PFSK-1 (cell line): ENCODE results near the gene C12orf76.

Experiments
- FOXP2 ChIP-seq: optimal IDR thresholded peaks from 2 replicates; pipeline ENCODE3; 2011; ENCODE audit warnings: borderline replicate concordance, control low read depth, inconsistent platforms; ENCODE audit not compliant: insufficient read depth; ENCODE audit errors: extremely low read length, extremely low read depth
- POLR2AphosphoS5 ChIP-seq: IDR thresholded peaks from 2 replicates; pipeline ENCODE4 v1.6.1; 2012; ENCODE audit warnings: low read depth, mild to moderate bottlenecking, control low read depth, low read length, moderate library complexity
- SIN3A ChIP-seq: IDR thresholded peaks from 2 replicates; pipeline ENCODE4 v1.6.1; 2012; ENCODE audit warnings: mild to moderate bottlenecking, low read length, moderate library complexity, borderline replicate concordance; ENCODE audit not compliant: insufficient read depth
- TAF1 ChIP-seq: IDR thresholded peaks from 2 replicates; pipeline ENCODE4 v1.6.1; 2012; ENCODE audit warnings: low read length, control low read depth, borderline replicate concordance; ENCODE audit not compliant: insufficient read depth
- TF ChIP-seq, protein P1 (sequence below), 2 experiments: IDR thresholded peaks; 2 replicates each; pipeline versions ENCODE4 v1.6.1 to v1.8.0; 2011 to 2012; ENCODE audit warnings: low read depth in 2 of 2, low read length in 2 of 2, control low read depth in 1 of 2, inconsistent platforms in 1 of 2, mild to moderate bottlenecking in 1 of 2, moderate library complexity in 1 of 2; ENCODE audit not compliant: insufficient read depth in 1 of 2

Gene C12orf76

GRCh38 chr12:109999983-110000505, 48.3 kb downstream of the C12orf76 start:
- TF ChIP-seq POLR2AphosphoS5 (no peak), TAF1 (no peak), SIN3A (no peak), FOXP2 (no peak)
- TF ChIP-seq, protein P1, sequence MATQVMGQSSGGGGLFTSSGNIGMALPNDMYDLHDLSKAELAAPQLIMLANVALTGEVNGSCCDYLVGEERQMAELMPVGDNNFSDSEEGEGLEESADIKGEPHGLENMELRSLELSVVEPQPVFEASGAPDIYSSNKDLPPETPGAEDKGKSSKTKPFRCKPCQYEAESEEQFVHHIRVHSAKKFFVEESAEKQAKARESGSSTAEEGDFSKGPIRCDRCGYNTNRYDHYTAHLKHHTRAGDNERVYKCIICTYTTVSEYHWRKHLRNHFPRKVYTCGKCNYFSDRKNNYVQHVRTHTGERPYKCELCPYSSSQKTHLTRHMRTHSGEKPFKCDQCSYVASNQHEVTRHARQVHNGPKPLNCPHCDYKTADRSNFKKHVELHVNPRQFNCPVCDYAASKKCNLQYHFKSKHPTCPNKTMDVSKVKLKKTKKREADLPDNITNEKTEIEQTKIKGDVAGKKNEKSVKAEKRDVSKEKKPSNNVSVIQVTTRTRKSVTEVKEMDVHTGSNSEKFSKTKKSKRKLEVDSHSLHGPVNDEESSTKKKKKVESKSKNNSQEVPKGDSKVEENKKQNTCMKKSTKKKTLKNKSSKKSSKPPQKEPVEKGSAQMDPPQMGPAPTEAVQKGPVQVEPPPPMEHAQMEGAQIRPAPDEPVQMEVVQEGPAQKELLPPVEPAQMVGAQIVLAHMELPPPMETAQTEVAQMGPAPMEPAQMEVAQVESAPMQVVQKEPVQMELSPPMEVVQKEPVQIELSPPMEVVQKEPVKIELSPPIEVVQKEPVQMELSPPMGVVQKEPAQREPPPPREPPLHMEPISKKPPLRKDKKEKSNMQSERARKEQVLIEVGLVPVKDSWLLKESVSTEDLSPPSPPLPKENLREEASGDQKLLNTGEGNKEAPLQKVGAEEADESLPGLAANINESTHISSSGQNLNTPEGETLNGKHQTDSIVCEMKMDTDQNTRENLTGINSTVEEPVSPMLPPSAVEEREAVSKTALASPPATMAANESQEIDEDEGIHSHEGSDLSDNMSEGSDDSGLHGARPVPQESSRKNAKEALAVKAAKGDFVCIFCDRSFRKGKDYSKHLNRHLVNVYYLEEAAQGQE (IDR thresholded peaks at IDR 0.05; ENCODE audit: insufficient read depth in 1 of 2, low read depth in 2 of 2, low read length in 2 of 2): no peak

DNA sequence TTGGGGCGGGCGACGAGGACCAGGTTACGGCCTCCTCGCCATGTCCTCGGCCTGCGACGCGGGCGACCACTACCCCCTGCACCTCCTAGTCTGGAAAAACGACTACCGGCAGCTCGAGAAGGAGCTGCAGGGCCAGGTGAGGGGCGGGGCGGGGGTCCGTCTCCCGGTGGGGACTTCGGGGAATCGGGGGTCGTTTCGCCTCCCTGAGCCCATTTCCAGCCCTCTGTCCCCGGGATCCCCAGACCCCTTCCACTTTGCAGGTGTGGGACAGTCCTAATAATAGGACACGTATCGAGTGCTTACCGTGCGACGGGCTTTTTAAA, 48.7 kb downstream of the C12orf76 start:
- TF ChIP-seq TAF1 (no peak), SIN3A (no peak), FOXP2 (no peak), POLR2AphosphoS5 (no peak)
- TF ChIP-seq, protein P1 (IDR thresholded peaks at IDR 0.05; ENCODE audit: insufficient read depth in 1 of 2, low read depth in 2 of 2, low read length in 2 of 2): no peak

DNA sequence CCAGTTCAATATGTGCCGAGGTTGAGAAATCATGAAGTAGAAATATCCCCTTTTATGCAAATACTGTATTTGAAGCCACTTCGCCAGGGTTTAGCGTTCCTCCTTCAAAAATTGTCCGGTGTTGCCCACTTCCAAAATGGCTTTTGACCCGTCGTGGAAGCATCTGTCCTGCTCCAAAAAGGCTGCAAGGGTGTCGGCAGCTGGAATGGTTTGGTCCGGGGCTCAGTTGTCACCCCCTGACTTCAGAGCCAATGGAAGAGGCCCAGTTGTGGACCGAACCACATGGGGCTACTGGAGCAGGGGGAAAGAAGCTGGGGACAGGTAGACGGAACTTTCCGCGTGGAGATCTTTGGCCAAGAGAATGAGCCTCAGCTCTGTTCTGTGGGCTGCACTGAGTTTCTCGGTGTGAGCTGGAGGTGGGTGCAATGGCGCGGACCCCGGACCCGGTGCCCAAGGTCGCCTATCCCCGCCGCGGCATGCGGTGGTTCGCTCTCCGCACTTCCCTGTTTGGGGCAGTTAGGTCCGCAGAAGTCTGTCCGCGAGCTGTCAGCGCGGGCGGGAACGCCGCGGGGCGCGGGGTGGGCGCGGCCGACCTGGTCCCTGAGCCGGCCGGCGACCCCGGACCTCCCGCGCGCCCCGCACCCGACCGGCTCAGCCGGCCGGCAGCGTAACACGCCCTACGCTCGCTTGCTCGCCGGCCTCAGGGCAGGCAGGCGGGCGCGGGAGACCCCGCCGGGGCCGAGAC, 49.2 kb downstream of the C12orf76 start, which contains the start of gene ANKRD13A:
TSS of gene ANKRD13A (plus strand) at position 527 of the 745 bp plus-strand sequence. CDS start 259 bp downstream, outside the sequence.
- TF ChIP-seq FOXP2: peak; percentile 54
- TF ChIP-seq POLR2AphosphoS5: peak; percentile 59; the same call in 1 of the 2 replicates
- TF ChIP-seq TAF1: peak; percentile 94
- TF ChIP-seq, protein P1 (IDR thresholded peaks at IDR 0.05; ENCODE audit: insufficient read depth in 1 of 2, low read depth in 2 of 2, low read length in 2 of 2): 0 out of 4 replicates have a peak, but pooled peaks of 1 of the 2 experiments have one; percentile 2
- TF ChIP-seq SIN3A: peak; percentile 62; the same call in 1 of the 2 replicates

GRCh38 chr12:109998241-109998903, 50.0 kb downstream of the C12orf76 start:
- TF ChIP-seq, protein P1 (IDR thresholded peaks at IDR 0.05; ENCODE audit: insufficient read depth in 1 of 2, low read depth in 2 of 2, low read length in 2 of 2): no peak
- TF ChIP-seq TAF1: no peak
- TF ChIP-seq SIN3A: no peak
- TF ChIP-seq POLR2AphosphoS5: no peak
- no peak for TF ChIP-seq FOXP2
